ENCODE results near the gene TWSG1.

Gene TWSG1

GRCh38 chr18:9437021-9437437 is 102.5 kb downstream of the TWSG1 start:
- TF ChIP-seq FOXP2 (optimal IDR thresholded peaks at IDR 0.05; ENCODE audit: borderline replicate concordance, extremely low read depth, extremely low read length, insufficient read depth) (no peak), POLR2AphosphoS5 (IDR thresholded peaks at IDR 0.05; ENCODE audit: low read depth, low read length) (no peak), SIN3A (IDR thresholded peaks at IDR 0.05; ENCODE audit: borderline replicate concordance, insufficient read depth, low read length) (no peak), REST (IDR thresholded peaks at IDR 0.05; ENCODE audit: insufficient read depth in 1 of 2, low read depth in 2 of 2, low read length in 2 of 2) (no peak), TAF1 (IDR thresholded peaks at IDR 0.05; ENCODE audit: borderline replicate concordance, insufficient read depth, low read length) (no peak)

- TF ChIP-seq TAF1 (IDR thresholded peaks at IDR 0.05; ENCODE audit: borderline replicate concordance, insufficient read depth, low read length) (no peak), REST (IDR thresholded peaks at IDR 0.05; ENCODE audit: insufficient read depth in 1 of 2, low read depth in 2 of 2, low read length in 2 of 2) (no peak), FOXP2 (optimal IDR thresholded peaks at IDR 0.05; ENCODE audit: borderline replicate concordance, extremely low read depth, extremely low read length, insufficient read depth) (no peak), SIN3A (IDR thresholded peaks at IDR 0.05; ENCODE audit: borderline replicate concordance, insufficient read depth, low read length) (no peak), POLR2AphosphoS5 (IDR thresholded peaks at IDR 0.05; ENCODE audit: low read depth, low read length) (no peak)
Measured at GRCh38 chr18:9437672-9438071, 103.1 kb downstream of the TWSG1 start.

GRCh38 chr18:9441061-9441460 is 106.5 kb downstream of the TWSG1 start:
- TF ChIP-seq POLR2AphosphoS5 (IDR thresholded peaks at IDR 0.05; ENCODE audit: low read depth, low read length): no peak
- TF ChIP-seq FOXP2 (optimal IDR thresholded peaks at IDR 0.05; ENCODE audit: borderline replicate concordance, extremely low read depth, extremely low read length, insufficient read depth): no peak
- no peak for TF ChIP-seq TAF1 (IDR thresholded peaks at IDR 0.05; ENCODE audit: borderline replicate concordance, insufficient read depth, low read length)
- TF ChIP-seq REST (IDR thresholded peaks at IDR 0.05; ENCODE audit: insufficient read depth in 1 of 2, low read depth in 2 of 2, low read length in 2 of 2): no peak
- TF ChIP-seq SIN3A (IDR thresholded peaks at IDR 0.05; ENCODE audit: borderline replicate concordance, insufficient read depth, low read length): no peak

DNA sequence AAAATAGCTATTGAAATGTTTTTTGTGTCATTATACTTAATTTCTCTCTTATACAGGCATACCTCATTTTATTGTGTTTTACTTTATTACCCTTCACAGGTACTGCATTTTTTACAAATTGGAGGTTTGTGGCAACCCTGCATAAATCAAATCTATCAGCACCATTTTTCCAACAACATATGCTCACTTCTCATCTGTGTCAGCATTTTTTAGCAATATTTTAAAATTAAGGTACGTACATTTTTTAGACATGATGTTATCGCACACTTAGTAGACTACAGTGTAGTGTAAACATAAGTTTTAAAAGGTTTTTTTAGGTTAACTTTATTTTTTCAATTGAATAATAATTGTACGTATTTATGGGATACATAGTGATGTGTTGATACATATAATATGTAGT is 110.0 kb downstream of the TWSG1 start:
- no peak for TF ChIP-seq POLR2AphosphoS5 (IDR thresholded peaks at IDR 0.05; ENCODE audit: low read depth, low read length)
- no peak for TF ChIP-seq FOXP2 (optimal IDR thresholded peaks at IDR 0.05; ENCODE audit: borderline replicate concordance, extremely low read depth, extremely low read length, insufficient read depth)
- TF ChIP-seq REST (IDR thresholded peaks at IDR 0.05; ENCODE audit: insufficient read depth in 1 of 2, low read depth in 2 of 2, low read length in 2 of 2): no peak
- TF ChIP-seq TAF1 (IDR thresholded peaks at IDR 0.05; ENCODE audit: borderline replicate concordance, insufficient read depth, low read length): no peak
- TF ChIP-seq SIN3A (IDR thresholded peaks at IDR 0.05; ENCODE audit: borderline replicate concordance, insufficient read depth, low read length): no peak

GRCh38 chr18:9446839-9447238 is 112.3 kb downstream of the TWSG1 start:
- no peak for TF ChIP-seq SIN3A (IDR thresholded peaks at IDR 0.05; ENCODE audit: borderline replicate concordance, insufficient read depth, low read length)
